Activated naive CD4-positive, alpha-beta T cell treated with anti-CD3 and anti-CD28 coated beads, Interleukin-2, amount 10 ng/mL, durations not matched to agents 7 days and 5 days (primary cell): ENCODE results near the gene ANK2.
"Not testable (repeated sequence)": the region's sequence is repeated elsewhere in the genome, so short reads cannot be mapped to it uniquely, and the experiment has no call there.

Source experiments
- CTCF ChIA-PET: fragments of 350-600 bp; sonication (Branson Sonifier 250); formaldehyde crosslinking; loops from one replicate; lab custom pipeline; 2021; ENCODE audit warnings: antibody characterized with exemption; lab: Charles Lee
- DNase-seq: peaks from one replicate; pipeline ENCODE4 v3.0.0-alpha.2; 2020
- H3K27ac Mint-ChIP-seq: one replicate; pipeline ENCODE4 v1.8.0; 2021; ENCODE audit warnings: mild to moderate bottlenecking, moderate library complexity, mixed read lengths
- H3K27me3 Mint-ChIP-seq: one replicate; pipeline ENCODE4 v1.8.0; 2021; ENCODE audit warnings: mild to moderate bottlenecking, mixed read lengths
- H3K36me3 Mint-ChIP-seq: one replicate; pipeline ENCODE4 v1.8.0; 2021; ENCODE audit warnings: mixed read lengths
- H3K4me1 Mint-ChIP-seq: one replicate; pipeline ENCODE4 v1.8.0; 2021; ENCODE audit warnings: mixed read lengths
- H3K4me3 Mint-ChIP-seq: one replicate; pipeline ENCODE4 v1.8.0; 2021; ENCODE audit warnings: mild to moderate bottlenecking, moderate library complexity, mixed read lengths
- H3K9me3 Mint-ChIP-seq: one replicate; pipeline ENCODE4 v1.8.0; 2021; ENCODE audit warnings: mixed read lengths

Gene ANK2

GRCh38 chr4:113064244-113064643, 14.8 kb downstream of the ANK2 start:
- no peaks in the 10 kb centered on the region for H3K27me3 Mint-ChIP-seq
- no peak overlapping the region for H3K4me3 Mint-ChIP-seq
- CTCF ChIA-PET: no interaction called here
- no peaks in the 10 kb centered on the region for H3K4me1 Mint-ChIP-seq
- no peaks in the 10 kb centered on the region for H3K9me3 Mint-ChIP-seq
- no peak for DNase-seq
- H3K36me3 Mint-ChIP-seq: no peaks in the 10 kb centered on the region
- no peak overlapping the region for H3K27ac Mint-ChIP-seq

GRCh38 chr4:113065629-113066028, 16.2 kb downstream of the ANK2 start:
- Mint-ChIP-seq H3K4me1 (no peaks in the 10 kb centered on the region), H3K27me3 (no peaks in the 10 kb centered on the region), H3K9me3 (no peaks in the 10 kb centered on the region), H3K4me3 (no peak overlapping the region), H3K27ac (no peak overlapping the region), H3K36me3 (no peaks in the 10 kb centered on the region)
- no peak for DNase-seq
- CTCF ChIA-PET: no interaction called here

- H3K4me3 Mint-ChIP-seq, CTCF ChIA-PET, H3K36me3 Mint-ChIP-seq, H3K27ac Mint-ChIP-seq, H3K4me1 Mint-ChIP-seq, H3K27me3 Mint-ChIP-seq, H3K9me3 Mint-ChIP-seq, DNase-seq: not testable (repeated sequence)
These were observed 19.3 kb downstream of the ANK2 start for GRCh38 chr4:113068771-113069170.

GRCh38 chr4:113069212-113069892, 19.9 kb downstream of the ANK2 start:
- H3K36me3 Mint-ChIP-seq: no peaks in the 10 kb centered on the region
- DNase-seq: no peak
- H3K4me1 Mint-ChIP-seq: no peaks in the 10 kb centered on the region
- CTCF ChIA-PET: no interaction called here
- no peak overlapping the region for H3K4me3 Mint-ChIP-seq
- H3K9me3 Mint-ChIP-seq: no peaks in the 10 kb centered on the region
- H3K27ac Mint-ChIP-seq: no peak overlapping the region
- no peaks in the 10 kb centered on the region for H3K27me3 Mint-ChIP-seq

- no peak for DNase-seq
- Mint-ChIP-seq H3K27me3 (no peaks in the 10 kb centered on the region), H3K4me3 (no peak overlapping the region), H3K36me3 (no peaks in the 10 kb centered on the region), H3K27ac (no peak overlapping the region), H3K4me1 (no peaks in the 10 kb centered on the region), H3K9me3 (no peaks in the 10 kb centered on the region)
- CTCF ChIA-PET: no interaction called here
These were observed 21.3 kb downstream of the ANK2 start for GRCh38 chr4:113070755-113071154.

- H3K9me3 Mint-ChIP-seq: no peaks in the 10 kb centered on the region
- no peaks in the 10 kb centered on the region for H3K36me3 Mint-ChIP-seq
- no peaks in the 10 kb centered on the region for H3K27me3 Mint-ChIP-seq
- no peak overlapping the region for H3K4me3 Mint-ChIP-seq
- CTCF ChIA-PET: no interaction called here
- H3K4me1 Mint-ChIP-seq: no peaks in the 10 kb centered on the region
- no peak for DNase-seq
- H3K27ac Mint-ChIP-seq: no peak overlapping the region
These were observed 21.8 kb downstream of the ANK2 start for GRCh38 chr4:113071274-113071673.

GRCh38 chr4:113071805-113072204, 22.4 kb downstream of the ANK2 start:
- CTCF ChIA-PET: no interaction called here
- Mint-ChIP-seq H3K9me3 (no peaks in the 10 kb centered on the region), H3K36me3 (no peaks in the 10 kb centered on the region), H3K4me3 (no peak overlapping the region), H3K27ac (no peak overlapping the region), H3K27me3 (no peaks in the 10 kb centered on the region), H3K4me1 (no peaks in the 10 kb centered on the region)
- no peak for DNase-seq

- no peaks in the 10 kb centered on the region for H3K9me3 Mint-ChIP-seq
- CTCF ChIA-PET: no interaction called here
- H3K27me3 Mint-ChIP-seq: no peaks in the 10 kb centered on the region
- H3K4me1 Mint-ChIP-seq: no peaks in the 10 kb centered on the region
- no peak overlapping the region for H3K4me3 Mint-ChIP-seq
- no peak overlapping the region for H3K27ac Mint-ChIP-seq
- DNase-seq: no peak
- no peaks in the 10 kb centered on the region for H3K36me3 Mint-ChIP-seq
These were observed 24.1 kb downstream of the ANK2 start for GRCh38 chr4:113073451-113074005.

GRCh38 chr4:113077575-113077974, 28.1 kb downstream of the ANK2 start:
- CTCF ChIA-PET: no interaction called here
- no peaks in the 10 kb centered on the region for H3K4me1 Mint-ChIP-seq
- H3K36me3 Mint-ChIP-seq: no peaks in the 10 kb centered on the region
- no peak overlapping the region for H3K4me3 Mint-ChIP-seq
- DNase-seq: no peak
- H3K9me3 Mint-ChIP-seq: no peaks in the 10 kb centered on the region
- H3K27ac Mint-ChIP-seq: no peak overlapping the region
- H3K27me3 Mint-ChIP-seq: no peaks in the 10 kb centered on the region

GRCh38 chr4:113078066-113078465, 28.6 kb downstream of the ANK2 start:
- Mint-ChIP-seq H3K4me3 (no peak overlapping the region), H3K27ac (no peak overlapping the region), H3K4me1 (no peaks in the 10 kb centered on the region), H3K9me3 (no peaks in the 10 kb centered on the region), H3K27me3 (no peaks in the 10 kb centered on the region), H3K36me3 (no peaks in the 10 kb centered on the region)
- DNase-seq: no peak
- CTCF ChIA-PET: no interaction called here

GRCh38 chr4:113080050-113080449, 30.6 kb downstream of the ANK2 start:
- Mint-ChIP-seq H3K36me3 (no peaks in the 10 kb centered on the region), H3K27ac (no peak overlapping the region), H3K4me3 (no peak overlapping the region), H3K4me1 (no peaks in the 10 kb centered on the region), H3K27me3 (no peaks in the 10 kb centered on the region), H3K9me3 (no peaks in the 10 kb centered on the region)
- DNase-seq: no peak
- CTCF ChIA-PET: no interaction called here

- no peak overlapping the region for H3K4me3 Mint-ChIP-seq
- no peak for DNase-seq
- no peaks in the 10 kb centered on the region for H3K4me1 Mint-ChIP-seq
- no peaks in the 10 kb centered on the region for H3K36me3 Mint-ChIP-seq
- no peak overlapping the region for H3K27ac Mint-ChIP-seq
- no peaks in the 10 kb centered on the region for H3K27me3 Mint-ChIP-seq
- CTCF ChIA-PET: no interaction called here
- no peaks in the 10 kb centered on the region for H3K9me3 Mint-ChIP-seq
These were observed 31.2 kb downstream of the ANK2 start for GRCh38 chr4:113080624-113081023.

GRCh38 chr4:113083346-113083745, 33.9 kb downstream of the ANK2 start:
- no peaks in the 10 kb centered on the region for H3K4me1 Mint-ChIP-seq
- no peak overlapping the region for H3K4me3 Mint-ChIP-seq
- H3K27me3 Mint-ChIP-seq: no peaks in the 10 kb centered on the region
- no peaks in the 10 kb centered on the region for H3K36me3 Mint-ChIP-seq
- DNase-seq: no peak
- no peak overlapping the region for H3K27ac Mint-ChIP-seq
- CTCF ChIA-PET: no interaction called here
- H3K9me3 Mint-ChIP-seq: no peaks in the 10 kb centered on the region

- Mint-ChIP-seq H3K36me3 (no peaks in the 10 kb centered on the region), H3K4me3 (no peak overlapping the region), H3K27ac (no peak overlapping the region), H3K27me3 (no peaks in the 10 kb centered on the region), H3K4me1 (no peaks in the 10 kb centered on the region), H3K9me3 (no peaks in the 10 kb centered on the region)
- CTCF ChIA-PET: no interaction called here
- DNase-seq: no peak
These were observed 36.8 kb downstream of the ANK2 start for GRCh38 chr4:113086172-113086695.

- H3K9me3 Mint-ChIP-seq: no peaks in the 10 kb centered on the region
- H3K27me3 Mint-ChIP-seq: no peaks in the 10 kb centered on the region
- no peaks in the 10 kb centered on the region for H3K4me1 Mint-ChIP-seq
- DNase-seq: no peak
- H3K27ac Mint-ChIP-seq: no peak overlapping the region
- H3K36me3 Mint-ChIP-seq: no peaks in the 10 kb centered on the region
- no peak overlapping the region for H3K4me3 Mint-ChIP-seq
- CTCF ChIA-PET: no interaction called here
These were observed 38.6 kb downstream of the ANK2 start for GRCh38 chr4:113088050-113088449.
